A673 (cell line): Measurements from ENCODE around the gene CDH6. TPM values are rescaled to one million over a fixed set of nuclear protein-coding genes. Genes with fewer than 3 reads are reported as not detected.

ENCODE experiments used
- BruUV-seq: library from RNA; stranded (reverse); fragments of 400-500 nt; replicated peaks from 2 replicates; lab custom pipeline; 2021; lab: Mats Ljungman, UMichigan
- CTCF ChIA-PET: fragments of 300-600 bp; sonication (Branson Sonifier 250); formaldehyde crosslinking; loops from one replicate; lab custom pipeline; 2022; ENCODE audit warnings: antibody characterized with exemption; lab: Charles Lee
- POLR2A ChIA-PET: fragments of 300-600 bp; sonication (Branson Sonifier 250); formaldehyde crosslinking; loops from one replicate; lab custom pipeline; 2022; ENCODE audit warnings: antibody characterized with exemption; ENCODE audit not compliant: low non-redundant PET; lab: Charles Lee
- DNase-seq: peaks from one replicate; pipeline ENCODE4 v3.0.0-alpha.2; 2015; ENCODE audit warnings: low spot score
- H3K27ac ChIP-seq: fragments of 200-600 bp; sonication (generic); 2 replicates; pipeline ENCODE4 v1.5.1; 2016; ENCODE audit warnings: mixed run types, low read depth, mild to moderate bottlenecking, mixed read lengths, antibody characterized with exemption, low read length; ENCODE audit not compliant: poor library complexity, severe bottlenecking
- H3K27me3 ChIP-seq: fragments of 200-600 bp; sonication (generic); replicated peaks from 2 replicates; pipeline ENCODE4 v1.6.1; 2017; ENCODE audit warnings: mixed run types, low read depth, mild to moderate bottlenecking, mixed read lengths, antibody characterized with exemption, low read length; ENCODE audit not compliant: insufficient read depth, poor library complexity
- H3K36me3 ChIP-seq: fragments of 200-600 bp; sonication (generic); 2 replicates; pipeline ENCODE4 v1.6.1; 2016; ENCODE audit warnings: mixed run types, mild to moderate bottlenecking, mixed read lengths, antibody characterized with exemption, low read length; ENCODE audit not compliant: insufficient read depth, poor library complexity, severe bottlenecking
- H3K4me1 ChIP-seq: fragments of 200-600 bp; sonication (generic); 2 replicates; pipeline ENCODE4 v1.6.1; 2017; ENCODE audit warnings: mixed run types, mild to moderate bottlenecking, mixed read lengths, antibody characterized with exemption, low read length; ENCODE audit not compliant: insufficient read depth, poor library complexity, severe bottlenecking
- H3K4me3 ChIP-seq: fragments of 200-600 bp; sonication (generic); 2 replicates; pipeline ENCODE4 v1.5.1; 2016; ENCODE audit warnings: low read depth, mixed run types, mild to moderate bottlenecking, mixed read lengths, low read length; ENCODE audit not compliant: poor library complexity, severe bottlenecking
- H3K9me3 ChIP-seq: fragments of 200-600 bp; sonication (generic); 2 replicates; pipeline ENCODE4 v1.6.1; 2016; ENCODE audit warnings: mixed run types, low read depth, mild to moderate bottlenecking, mixed read lengths, antibody characterized with exemption, low read length; ENCODE audit not compliant: poor library complexity, severe bottlenecking
- EZH2 ChIP-seq: fragments of 200-600 bp; sonication (generic); IDR thresholded peaks from 2 replicates; pipeline ENCODE4 v1.6.1; 2017; ENCODE audit warnings: borderline replicate concordance, low read depth, mild to moderate bottlenecking, mixed read lengths, antibody characterized with exemption, low read length; ENCODE audit not compliant: poor library complexity, severe bottlenecking
- intact Hi-C: fragments of 100-400 bp; cut with micrococcal nuclease; formaldehyde crosslinking; loops from one replicate; pipeline ENCODE4 v1.10.0; 2022; ENCODE audit not compliant: unreplicated experiment
- total RNA-seq: library from RNA; stranded (reverse); gene quantifications from 2 replicates; pipeline ENCODE4 v1.2.3, GENCODE V29; 2021
- TF ChIP-seq, protein P1 (sequence below): fragments of 300-800, 200-600 bp; sonication (generic); conservative IDR thresholded peaks from 2 replicates; pipeline ENCODE4 v1.5.1; 2017; ENCODE audit warnings: low read depth, mild to moderate bottlenecking, antibody characterized with exemption, low read length, moderate library complexity, mixed read lengths

CDH6 gene
- total RNA-seq, 1 experiment from 2014 or later: 3.6 TPM

DNA sequence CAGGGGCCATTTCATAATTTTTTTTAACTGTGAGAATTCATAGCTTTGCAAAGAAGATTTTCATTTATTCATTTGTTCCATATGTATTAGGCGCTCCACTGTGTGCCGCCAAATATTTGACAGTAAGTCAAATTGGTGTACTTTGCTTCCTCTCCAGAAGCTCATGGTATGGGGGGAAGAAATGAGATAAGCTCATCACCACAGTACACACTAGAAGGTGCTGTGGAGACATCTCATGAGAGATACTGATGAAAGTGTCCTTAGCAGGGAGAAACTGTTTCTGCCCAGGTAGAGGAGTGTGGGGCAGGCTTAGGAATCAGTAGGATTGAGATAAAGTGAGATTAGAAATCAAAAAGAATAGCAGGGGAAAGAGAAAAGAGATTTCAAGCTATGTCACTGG is 136.2 kb downstream of the CDH6 start:
- Histone ChIP-seq H3K27me3 (no peaks in the 10 kb centered on the region), H3K4me1 (peaks cover 11% of the 10 kb centered on the region), H3K9me3 (no peaks in the 10 kb centered on the region), H3K4me3 (no peak overlapping the region), H3K36me3 (no peaks in the 10 kb centered on the region), H3K27ac (no peak overlapping the region)
- BruUV-seq: no TSS peak
- ChIA-PET CTCF (interaction anchor here (1.1 to 1.2 kb wide), 2 partner anchors 59 to 202 kb away, joined by 5 to 6 read pairs; partner anchors contain the start of genes C5orf22 and DROSHA), POLR2A (no interaction called here)
- no peak for TF ChIP-seq EZH2
- TF ChIP-seq, protein P1, sequence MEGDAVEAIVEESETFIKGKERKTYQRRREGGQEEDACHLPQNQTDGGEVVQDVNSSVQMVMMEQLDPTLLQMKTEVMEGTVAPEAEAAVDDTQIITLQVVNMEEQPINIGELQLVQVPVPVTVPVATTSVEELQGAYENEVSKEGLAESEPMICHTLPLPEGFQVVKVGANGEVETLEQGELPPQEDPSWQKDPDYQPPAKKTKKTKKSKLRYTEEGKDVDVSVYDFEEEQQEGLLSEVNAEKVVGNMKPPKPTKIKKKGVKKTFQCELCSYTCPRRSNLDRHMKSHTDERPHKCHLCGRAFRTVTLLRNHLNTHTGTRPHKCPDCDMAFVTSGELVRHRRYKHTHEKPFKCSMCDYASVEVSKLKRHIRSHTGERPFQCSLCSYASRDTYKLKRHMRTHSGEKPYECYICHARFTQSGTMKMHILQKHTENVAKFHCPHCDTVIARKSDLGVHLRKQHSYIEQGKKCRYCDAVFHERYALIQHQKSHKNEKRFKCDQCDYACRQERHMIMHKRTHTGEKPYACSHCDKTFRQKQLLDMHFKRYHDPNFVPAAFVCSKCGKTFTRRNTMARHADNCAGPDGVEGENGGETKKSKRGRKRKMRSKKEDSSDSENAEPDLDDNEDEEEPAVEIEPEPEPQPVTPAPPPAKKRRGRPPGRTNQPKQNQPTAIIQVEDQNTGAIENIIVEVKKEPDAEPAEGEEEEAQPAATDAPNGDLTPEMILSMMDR: 0 out of 2 replicates have a peak, but pooled peaks have one; percentile 22
- DNase-seq: no peak
- intact Hi-C loops: no loop called here

DNA sequence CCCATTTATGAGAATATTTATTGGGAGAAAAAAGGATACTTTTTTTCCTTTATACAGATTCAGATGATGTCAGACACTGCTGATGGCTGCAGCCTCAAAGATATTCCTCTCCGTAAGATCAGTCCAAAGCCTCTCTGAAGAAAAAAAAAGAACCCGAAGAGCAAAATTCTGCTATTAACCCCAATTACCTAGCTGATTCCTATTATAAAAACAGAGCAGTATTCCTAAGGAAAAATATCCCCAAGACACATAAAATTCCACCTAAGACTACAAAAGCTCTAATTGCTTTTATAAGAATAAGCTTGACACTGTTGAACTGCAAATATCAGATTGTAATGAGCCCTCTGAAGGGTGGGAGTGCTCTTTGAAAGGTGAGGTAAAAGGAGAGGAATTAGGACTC is 138.7 kb downstream of the CDH6 start:
- H3K4me1 ChIP-seq: peaks cover 9% of the 10 kb centered on the region
- ChIA-PET CTCF (no interaction called here), POLR2A (no interaction called here)
- no peaks in the 10 kb centered on the region for H3K36me3 ChIP-seq
- no peak for TF ChIP-seq EZH2
- TF ChIP-seq, protein P1: no peak
- no peak overlapping the region for H3K27ac ChIP-seq
- no peaks in the 10 kb centered on the region for H3K27me3 ChIP-seq
- BruUV-seq: no TSS peak
- H3K9me3 ChIP-seq: no peaks in the 10 kb centered on the region
- intact Hi-C loops: no loop called here
- no peak overlapping the region for H3K4me3 ChIP-seq
- DNase-seq: no peak

DNA sequence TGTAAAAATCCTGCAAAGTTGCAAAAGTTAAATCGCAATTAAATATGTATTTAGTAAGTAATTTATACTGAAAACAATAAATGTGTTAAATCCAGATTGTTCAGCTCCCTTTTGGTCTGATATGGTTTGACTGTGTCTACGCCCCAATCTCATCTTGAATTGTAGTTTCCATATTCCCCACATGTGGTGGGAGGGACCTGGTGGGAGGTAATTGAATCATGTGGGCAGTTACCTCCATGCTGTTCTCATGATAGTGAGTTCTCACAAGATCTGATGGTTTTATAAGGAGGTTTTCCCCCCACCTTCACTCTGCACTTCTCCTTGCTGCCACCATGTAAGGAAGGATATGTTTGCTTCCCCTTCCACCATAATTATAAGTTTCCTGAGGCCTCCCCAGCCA is 140.0 kb downstream of the CDH6 start:
- no peak overlapping the region for H3K4me3 ChIP-seq
- H3K36me3 ChIP-seq: no peaks in the 10 kb centered on the region
- DNase-seq: no peak
- no peaks in the 10 kb centered on the region for H3K9me3 ChIP-seq
- CTCF ChIA-PET: no interaction called here
- POLR2A ChIA-PET: no interaction called here
- intact Hi-C loops: no loop called here
- TF ChIP-seq, protein P1: no peak
- TF ChIP-seq EZH2: no peak
- no TSS peak for BruUV-seq
- no peak overlapping the region for H3K27ac ChIP-seq
- H3K4me1 ChIP-seq: no peaks in the 10 kb centered on the region
- no peaks in the 10 kb centered on the region for H3K27me3 ChIP-seq
